ENCODE data around the gene CEMIP2. TPM values are rescaled to one million over a fixed set of nuclear protein-coding genes. Genes with fewer than 3 reads are reported as not detected.
A peak's percentile ranks its signal among the peaks of the same experiment; 100 is the strongest.

CEMIP2 gene
- polyA plus RNA-seq, 3 donors = 11.6 to 58.7 (median 21.4) TPM

- H3K79me2 ChIP-seq (ENCODE audit: insufficient read depth, low read length) = no peaks in the 10 kb centered on the region
- no peak for TF ChIP-seq CTCF (IDR thresholded peaks at IDR 0.05)
- H3K36me3 ChIP-seq (replicated peaks in 1 of 2; ENCODE audit: control insufficient read depth in 1 of 2, insufficient read depth in 2 of 2, low read length in 2 of 2) = no peaks in the 10 kb centered on the region
- 45% methylated on average over 2 of the region's 2 CpGs for WGBS (ENCODE audit: insufficient coverage)
- Mint-ChIP-seq H3K36me3 (no peaks in the 10 kb centered on the region), H3K27ac (no peak overlapping the region), H3K4me1 (peaks cover 60% of the 10 kb centered on the region), H3K4me3 (no peak overlapping the region), H3K27me3 (ENCODE audit: low read depth in 3 of 3) (peaks cover 0 to 5% (median 0%) of the 10 kb centered on the region in 3 donors), H3K9me3 (peaks cover 3 to 6% (median 4%) of the 10 kb centered on the region in 7 donors)
- H3K27me3 ChIP-seq (ENCODE audit: control insufficient read depth in 2 of 2, insufficient read depth in 2 of 2, low read length in 2 of 2) = no peaks in the 10 kb centered on the region
- no peaks in the 10 kb centered on the region for H3K9me3 ChIP-seq (replicated peaks in 1 of 2; ENCODE audit: control insufficient read depth in 1 of 2, insufficient read depth in 1 of 2, low read length in 2 of 2)
- H3K4me3 ChIP-seq (replicated peaks in 1 of 3; ENCODE audit: low read depth in 2 of 3, low read length in 3 of 3) = no peak overlapping the region
- peaks cover 74 to 87% of the 10 kb centered on the region in 2 donors for H3K4me1 ChIP-seq (ENCODE audit: control insufficient read depth in 1 of 2, insufficient read depth in 2 of 2, low read length in 2 of 2)
- intact Hi-C loops (cut with micrococcal nuclease) = no loop called here
- no peak overlapping the region for H3K27ac ChIP-seq (ENCODE audit: low read depth in 1 of 2, low read length in 2 of 2)
- H4K20me1 ChIP-seq (ENCODE audit: insufficient read depth, low read length) = no peaks in the 10 kb centered on the region
- DNase-seq = no peak
- no peak overlapping the region for H2AFZ ChIP-seq (ENCODE audit: insufficient read depth, low read depth, low read length, poor library complexity, severe bottlenecking)
- no peak overlapping the region for H3K9ac ChIP-seq (ENCODE audit: insufficient read depth, low read length, poor library complexity, severe bottlenecking)
- no peak overlapping the region for H3K4me2 ChIP-seq (replicated peaks; ENCODE audit: extremely low read depth, low read length, poor library complexity, severe bottlenecking)
These were observed 125.0 kb downstream of the CEMIP2 start for GRCh38 chr9:71643330-71643729.

GRCh38 chr9:71642056-71642455, 126.3 kb downstream of the CEMIP2 start:
- Mint-ChIP-seq H3K4me3 (no peak overlapping the region), H3K27me3 (ENCODE audit: low read depth in 3 of 3) (peaks cover 0 to 5% (median 0%) of the 10 kb centered on the region in 3 donors), H3K4me1 (peaks cover 51% of the 10 kb centered on the region), H3K36me3 (no peaks in the 10 kb centered on the region), H3K9me3 (peaks cover under 1 to 7% (median 4%) of the 10 kb centered on the region in 7 donors), H3K27ac (no peak overlapping the region)
- Histone ChIP-seq H3K27ac (ENCODE audit: low read depth in 1 of 2, low read length in 2 of 2) (peak overlapping the region in 1 of 2 donors; percentile 7), H3K9me3 (replicated peaks in 1 of 2; ENCODE audit: control insufficient read depth in 1 of 2, insufficient read depth in 1 of 2, low read length in 2 of 2) (no peaks in the 10 kb centered on the region), H3K36me3 (replicated peaks in 1 of 2; ENCODE audit: control insufficient read depth in 1 of 2, insufficient read depth in 2 of 2, low read length in 2 of 2) (no peaks in the 10 kb centered on the region), H3K4me1 (ENCODE audit: control insufficient read depth in 1 of 2, insufficient read depth in 2 of 2, low read length in 2 of 2) (peaks cover 62 to 80% of the 10 kb centered on the region in 2 donors), H3K4me2 (replicated peaks; ENCODE audit: extremely low read depth, low read length, poor library complexity, severe bottlenecking) (no peak overlapping the region), H4K20me1 (ENCODE audit: insufficient read depth, low read length) (no peaks in the 10 kb centered on the region), H3K27me3 (ENCODE audit: control insufficient read depth in 2 of 2, insufficient read depth in 2 of 2, low read length in 2 of 2) (no peaks in the 10 kb centered on the region), H3K4me3 (replicated peaks in 1 of 3; ENCODE audit: low read depth in 2 of 3, low read length in 3 of 3) (no peak overlapping the region), H3K9ac (ENCODE audit: insufficient read depth, low read length, poor library complexity, severe bottlenecking) (no peak overlapping the region), H3K79me2 (ENCODE audit: insufficient read depth, low read length) (no peaks in the 10 kb centered on the region), H2AFZ (ENCODE audit: insufficient read depth, low read depth, low read length, poor library complexity, severe bottlenecking) (peak overlapping the region; percentile 3)
- intact Hi-C loops (cut with micrococcal nuclease) = no loop called here
- DNase-seq = no peak
- 78% methylated on average over 5 of the region's 5 CpGs for WGBS (ENCODE audit: insufficient coverage)
- TF ChIP-seq CTCF (IDR thresholded peaks at IDR 0.05) = no peak
